Activated naive CD8-positive, alpha-beta T cell treated with anti-CD3 and anti-CD28 coated beads, Interleukin-2, amount 50 U/mL, for 24 hours (primary cell): ENCODE results near the gene VWCE.
A peak's percentile ranks its signal among the peaks of the same experiment; 100 is the strongest.
"Not testable (repeated sequence)": the region's sequence is repeated elsewhere in the genome, so short reads cannot be mapped to it uniquely, and the experiment has no call there.

Experiments
- ATAC-seq: fragments of 150-1000 bp; cut with Tn5 transposase; one replicate; pipeline ENCODE4 v1.10.0; 2021
- DNase-seq: peaks from one replicate; pipeline ENCODE4 v3.0.0; 2021
- H3K27ac Mint-ChIP-seq: one replicate; pipeline ENCODE4 v1.8.0; 2021; ENCODE audit warnings: mild to moderate bottlenecking, mixed read lengths
- H3K27me3 Mint-ChIP-seq: one replicate; pipeline ENCODE4 v1.8.0; 2021; ENCODE audit warnings: mixed read lengths
- H3K36me3 Mint-ChIP-seq: one replicate; pipeline ENCODE4 v1.8.0; 2021; ENCODE audit warnings: low read depth, mixed read lengths
- H3K4me1 Mint-ChIP-seq: one replicate; pipeline ENCODE4 v1.8.0; 2021; ENCODE audit warnings: mixed read lengths
- H3K4me3 Mint-ChIP-seq: one replicate; pipeline ENCODE4 v1.8.0; 2021; ENCODE audit warnings: mild to moderate bottlenecking, moderate library complexity, mixed read lengths
- H3K9me3 Mint-ChIP-seq: one replicate; pipeline ENCODE4 v1.8.0; 2021; ENCODE audit warnings: mixed read lengths

Gene VWCE

GRCh38 chr11:61231585-61231984 is 63.5 kb downstream of the VWCE start:
- H3K4me1 Mint-ChIP-seq, H3K27me3 Mint-ChIP-seq, ATAC-seq, H3K4me3 Mint-ChIP-seq, H3K27ac Mint-ChIP-seq, DNase-seq, H3K9me3 Mint-ChIP-seq, H3K36me3 Mint-ChIP-seq: not testable (repeated sequence)

GRCh38 chr11:61231033-61231432 is 64.1 kb downstream of the VWCE start:
- not testable (repeated sequence) for H3K27ac Mint-ChIP-seq, H3K4me1 Mint-ChIP-seq, H3K4me3 Mint-ChIP-seq, H3K36me3 Mint-ChIP-seq, H3K9me3 Mint-ChIP-seq, DNase-seq, ATAC-seq, H3K27me3 Mint-ChIP-seq

GRCh38 chr11:61229458-61229857 is 65.7 kb downstream of the VWCE start:
- not testable (repeated sequence) for ATAC-seq, H3K27ac Mint-ChIP-seq, H3K4me1 Mint-ChIP-seq, DNase-seq, H3K4me3 Mint-ChIP-seq, H3K36me3 Mint-ChIP-seq, H3K9me3 Mint-ChIP-seq, H3K27me3 Mint-ChIP-seq

GRCh38 chr11:61226457-61227137 is 68.5 kb downstream of the VWCE start:
- not testable (repeated sequence) for H3K27me3 Mint-ChIP-seq, H3K27ac Mint-ChIP-seq, ATAC-seq, H3K4me3 Mint-ChIP-seq, H3K9me3 Mint-ChIP-seq, DNase-seq, H3K36me3 Mint-ChIP-seq, H3K4me1 Mint-ChIP-seq

- not testable (repeated sequence) for ATAC-seq, H3K4me1 Mint-ChIP-seq
These were observed 72.4 kb downstream of the VWCE start for GRCh38 chr11:61222692-61223091.

GRCh38 chr11:61222047-61222446 is 73.1 kb downstream of the VWCE start, which contains the start of gene PGA4:
Gene PGA4, plus strand, starts transcription at chr11:61222347. Its CDS starts 54 bp downstream, at chr11:61222401.
- H3K27ac Mint-ChIP-seq, H3K27me3 Mint-ChIP-seq, H3K36me3 Mint-ChIP-seq, H3K4me1 Mint-ChIP-seq, ATAC-seq, H3K4me3 Mint-ChIP-seq, H3K9me3 Mint-ChIP-seq, DNase-seq: not testable (repeated sequence)

More at GRCh38 chr11:61222692-61223091, 72.4 kb downstream of the VWCE start:
- not testable (repeated sequence) for H3K4me3 Mint-ChIP-seq, H3K36me3 Mint-ChIP-seq, H3K27me3 Mint-ChIP-seq, H3K27ac Mint-ChIP-seq, DNase-seq, H3K9me3 Mint-ChIP-seq

GRCh38 chr11:61219016-61219415 is 76.1 kb downstream of the VWCE start:
- H3K9me3 Mint-ChIP-seq, H3K4me1 Mint-ChIP-seq, H3K36me3 Mint-ChIP-seq, H3K27me3 Mint-ChIP-seq, DNase-seq, ATAC-seq, H3K4me3 Mint-ChIP-seq, H3K27ac Mint-ChIP-seq: not testable (repeated sequence)

GRCh38 chr11:61218306-61218705 is 76.8 kb downstream of the VWCE start:
- DNase-seq, H3K27ac Mint-ChIP-seq, H3K4me1 Mint-ChIP-seq, H3K9me3 Mint-ChIP-seq, H3K27me3 Mint-ChIP-seq, H3K36me3 Mint-ChIP-seq, H3K4me3 Mint-ChIP-seq, ATAC-seq: not testable (repeated sequence)

- H3K4me3 Mint-ChIP-seq, H3K36me3 Mint-ChIP-seq, H3K27ac Mint-ChIP-seq, DNase-seq, H3K4me1 Mint-ChIP-seq, H3K9me3 Mint-ChIP-seq, H3K27me3 Mint-ChIP-seq: not testable (repeated sequence)
- peak; percentile 21 for ATAC-seq
These were observed 81.3 kb downstream of the VWCE start for GRCh38 chr11:61213711-61214324.

- H3K9me3 Mint-ChIP-seq, H3K36me3 Mint-ChIP-seq, H3K4me1 Mint-ChIP-seq, H3K4me3 Mint-ChIP-seq, ATAC-seq, DNase-seq, H3K27me3 Mint-ChIP-seq, H3K27ac Mint-ChIP-seq: not testable (repeated sequence)
These were observed 82.9 kb downstream of the VWCE start for GRCh38 chr11:61212202-61212601.

- not testable (repeated sequence) for ATAC-seq, H3K9me3 Mint-ChIP-seq
These were observed 83.7 kb downstream of the VWCE start for GRCh38 chr11:61211327-61211952.

GRCh38 chr11:61210629-61211028 is 84.5 kb downstream of the VWCE start:
- not testable (repeated sequence) for ATAC-seq, H3K27me3 Mint-ChIP-seq, DNase-seq, H3K4me1 Mint-ChIP-seq, H3K9me3 Mint-ChIP-seq, H3K36me3 Mint-ChIP-seq, H3K27ac Mint-ChIP-seq, H3K4me3 Mint-ChIP-seq

More at GRCh38 chr11:61211327-61211952, 83.7 kb downstream of the VWCE start:
- H3K27ac Mint-ChIP-seq, H3K36me3 Mint-ChIP-seq, DNase-seq, H3K27me3 Mint-ChIP-seq, H3K4me3 Mint-ChIP-seq, H3K4me1 Mint-ChIP-seq: not testable (repeated sequence)
